Measurements from ENCODE around the gene VIPR2. TPM values are rescaled to one million over a fixed set of nuclear protein-coding genes. Genes with fewer than 3 reads are reported as not detected.

The VIPR2 gene
- total RNA-seq, 2 donors from 2014 or later = 10.9 to 18.2 TPM

- ATAC-seq = no peak
- no peak overlapping the region for H3K27ac ChIP-seq
- TF ChIP-seq POLR2A (IDR thresholded peaks at IDR 0.05) = no peak
- TF ChIP-seq, protein P1, sequence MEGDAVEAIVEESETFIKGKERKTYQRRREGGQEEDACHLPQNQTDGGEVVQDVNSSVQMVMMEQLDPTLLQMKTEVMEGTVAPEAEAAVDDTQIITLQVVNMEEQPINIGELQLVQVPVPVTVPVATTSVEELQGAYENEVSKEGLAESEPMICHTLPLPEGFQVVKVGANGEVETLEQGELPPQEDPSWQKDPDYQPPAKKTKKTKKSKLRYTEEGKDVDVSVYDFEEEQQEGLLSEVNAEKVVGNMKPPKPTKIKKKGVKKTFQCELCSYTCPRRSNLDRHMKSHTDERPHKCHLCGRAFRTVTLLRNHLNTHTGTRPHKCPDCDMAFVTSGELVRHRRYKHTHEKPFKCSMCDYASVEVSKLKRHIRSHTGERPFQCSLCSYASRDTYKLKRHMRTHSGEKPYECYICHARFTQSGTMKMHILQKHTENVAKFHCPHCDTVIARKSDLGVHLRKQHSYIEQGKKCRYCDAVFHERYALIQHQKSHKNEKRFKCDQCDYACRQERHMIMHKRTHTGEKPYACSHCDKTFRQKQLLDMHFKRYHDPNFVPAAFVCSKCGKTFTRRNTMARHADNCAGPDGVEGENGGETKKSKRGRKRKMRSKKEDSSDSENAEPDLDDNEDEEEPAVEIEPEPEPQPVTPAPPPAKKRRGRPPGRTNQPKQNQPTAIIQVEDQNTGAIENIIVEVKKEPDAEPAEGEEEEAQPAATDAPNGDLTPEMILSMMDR (IDR thresholded peaks at IDR 0.05) = no peak
- WGBS, 2 donors = 81 to 82% methylated on average over 12 to 13 of the region's 13 CpGs
- no peak for DNase-seq
- H3K4me3 ChIP-seq = no peak overlapping the region
- no peaks in the 10 kb centered on the region for H3K27me3 ChIP-seq
- no peaks in the 10 kb centered on the region for H3K4me1 ChIP-seq
- H3K9me3 ChIP-seq = no peaks in the 10 kb centered on the region
- H3K36me3 ChIP-seq (replicated peaks in 1 of 2; ENCODE audit: insufficient read depth in 1 of 2, low read depth in 2 of 2) = no peaks in the 10 kb centered on the region
- intact Hi-C loops (cut with DNase I) = no loop called here
These were observed 8.1 kb upstream of the VIPR2 start for GRCh38 chr7:159152816-159153215.

GRCh38 chr7:159151231-159151630, 6.6 kb upstream of the VIPR2 start:
- intact Hi-C loops (cut with DNase I) = no loop called here
- H3K9me3 ChIP-seq = no peaks in the 10 kb centered on the region
- 79% methylated on average over 8 of the region's 8 CpGs for WGBS, 2 donors
- no peak for TF ChIP-seq POLR2A (IDR thresholded peaks at IDR 0.05)
- TF ChIP-seq, protein P1 (IDR thresholded peaks at IDR 0.05) = no peak
- H3K27ac ChIP-seq = no peak overlapping the region
- ATAC-seq (no peak), DNase-seq (no peak)
- H3K4me1 ChIP-seq = no peaks in the 10 kb centered on the region
- H3K36me3 ChIP-seq (replicated peaks in 1 of 2; ENCODE audit: insufficient read depth in 1 of 2, low read depth in 2 of 2) = no peaks in the 10 kb centered on the region
- H3K4me3 ChIP-seq = no peak overlapping the region
- no peaks in the 10 kb centered on the region for H3K27me3 ChIP-seq

- no peak overlapping the region for H3K4me3 ChIP-seq
- intact Hi-C loops (cut with DNase I) = no loop called here
- TF ChIP-seq, protein P1 (IDR thresholded peaks at IDR 0.05) = no peak
- no peak for TF ChIP-seq POLR2A (IDR thresholded peaks at IDR 0.05)
- ATAC-seq (no peak), DNase-seq (no peak)
- H3K9me3 ChIP-seq = no peaks in the 10 kb centered on the region
- peaks cover 7% of the 10 kb centered on the region for H3K4me1 ChIP-seq
- no peaks in the 10 kb centered on the region for H3K36me3 ChIP-seq (replicated peaks in 1 of 2; ENCODE audit: insufficient read depth in 1 of 2, low read depth in 2 of 2)
- no peak overlapping the region for H3K27ac ChIP-seq
- H3K27me3 ChIP-seq = no peaks in the 10 kb centered on the region
- WGBS, 2 donors = 78 to 80% methylated on average over 8 of the region's 8 CpGs
These were observed 4.8 kb upstream of the VIPR2 start for GRCh38 chr7:159149488-159149887.

DNA sequence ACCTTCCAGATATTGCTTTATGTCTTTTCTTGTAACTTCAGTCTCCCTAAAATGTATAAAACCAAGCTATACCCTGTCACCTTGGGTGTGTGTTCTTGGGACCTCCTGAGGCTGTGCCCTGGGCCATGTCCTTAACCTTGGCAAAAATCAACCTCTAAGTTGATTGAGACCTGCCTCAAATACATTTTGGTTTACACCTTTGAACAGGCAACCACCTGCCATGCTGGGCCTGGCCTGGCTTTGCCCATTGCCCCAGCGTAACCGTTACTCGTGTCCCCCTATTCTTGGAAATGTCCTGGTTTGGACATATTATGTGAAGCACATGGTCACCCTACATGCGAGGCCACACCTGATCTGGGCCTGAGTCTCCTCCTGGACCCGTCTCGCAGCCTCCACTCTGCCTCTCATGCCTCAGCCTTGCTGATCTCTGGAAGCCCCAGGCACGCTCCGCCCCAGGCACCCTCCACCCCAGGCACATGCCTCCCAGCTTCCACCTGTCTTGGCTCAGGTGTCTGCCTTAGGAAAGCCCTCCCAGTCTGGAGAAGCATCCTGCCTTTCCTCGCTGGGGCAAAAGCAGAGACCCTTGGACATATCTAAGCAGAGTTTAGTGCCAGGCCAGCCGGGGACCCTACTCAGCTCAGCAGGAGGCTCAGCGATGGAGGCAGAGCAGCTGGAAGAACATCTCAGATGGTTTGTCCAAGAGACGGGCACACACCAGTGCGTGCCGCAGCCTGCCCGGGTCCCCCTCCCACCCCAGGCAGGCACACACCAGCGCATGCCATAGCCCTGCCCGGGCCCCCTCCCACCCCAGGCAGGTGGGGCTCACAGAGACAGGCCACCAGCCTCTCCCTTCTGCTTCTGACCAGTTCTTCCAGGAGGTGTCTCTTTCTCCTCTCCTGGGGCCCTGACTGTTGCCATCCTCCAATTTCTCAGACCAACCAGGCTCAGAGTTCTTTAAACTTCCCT, 4.0 kb upstream of the VIPR2 start:
- H3K4me3 ChIP-seq = no peak overlapping the region
- ATAC-seq = no peak
- intact Hi-C loops (cut with DNase I) = no loop called here
- no peaks in the 10 kb centered on the region for H3K9me3 ChIP-seq
- H3K27ac ChIP-seq = no peak overlapping the region
- no peak for DNase-seq
- WGBS, 2 donors = 91 to 92% methylated on average over 9 to 12 of the region's 17 CpGs
- peaks cover 7% of the 10 kb centered on the region for H3K4me1 ChIP-seq
- no peaks in the 10 kb centered on the region for H3K27me3 ChIP-seq
- TF ChIP-seq, protein P1 (IDR thresholded peaks at IDR 0.05) = no peak
- TF ChIP-seq POLR2A (IDR thresholded peaks at IDR 0.05) = no peak
- no peaks in the 10 kb centered on the region for H3K36me3 ChIP-seq (replicated peaks in 1 of 2; ENCODE audit: insufficient read depth in 1 of 2, low read depth in 2 of 2)
